GM23338 (cell line): ENCODE data around the gene SPNS3.

Experiments
- CTCF ChIP-seq, 2 experiments: fragments of 200-600 bp in 1 of 2; sonication (generic) in 1 of 2; conservative IDR thresholded peaks; 2 replicates each; pipeline versions ENCODE4 v1.5.1 to v1.6.1; 2016 to 2017; ENCODE audit warnings: antibody characterized with exemption in 2 of 2, low read depth in 2 of 2, mild to moderate bottlenecking in 2 of 2, moderate library complexity in 1 of 2
- POLR2AphosphoS5 ChIP-seq: IDR thresholded peaks from 2 replicates; pipeline ENCODE4 v1.6.1; 2016; ENCODE audit warnings: antibody characterized with exemption, low read depth

- TF ChIP-seq CTCF (conservative IDR thresholded peaks at IDR 0.05; ENCODE audit: low read depth in 2 of 2) (no peak), POLR2AphosphoS5 (no peak)
These were observed 85.2 kb downstream of the SPNS3 start for GRCh38 chr17:4518901-4519300.
